ENCODE measurements around the gene IL16. TPM values are rescaled to one million over a fixed set of nuclear protein-coding genes. Genes with fewer than 3 reads are reported as not detected.
"Not testable (repeated sequence)": the region's sequence is repeated elsewhere in the genome, so short reads cannot be mapped to it uniquely, and the experiment has no call there.

IL16 gene
- total RNA-seq, 1 donor from 2014 or later, result not detected

GRCh38 chr15:81156324-81156723 lies 40.4 kb upstream of the IL16 start:
- Histone ChIP-seq H3K36me3 (ENCODE audit: control insufficient read depth, insufficient read depth, low read length) (no peaks in the 10 kb centered on the region), H3K27me3 (ENCODE audit: control insufficient read depth, insufficient read depth, low read length) (no peaks in the 10 kb centered on the region), H3K4me3 (ENCODE audit: low read depth, low read length) (no peak overlapping the region)
- DNase-seq (ENCODE audit: low read depth), result no peak
- no peak for TF ChIP-seq CTCF (IDR thresholded peaks at IDR 0.05; ENCODE audit: insufficient read depth, low read length, poor library complexity, severe bottlenecking)

GRCh38 chr15:81157195-81157938 lies 39.3 kb upstream of the IL16 start:
- Histone ChIP-seq H3K36me3 (ENCODE audit: control insufficient read depth, insufficient read depth, low read length) (no peaks in the 10 kb centered on the region), H3K27me3 (ENCODE audit: control insufficient read depth, insufficient read depth, low read length) (no peaks in the 10 kb centered on the region), H3K4me3 (ENCODE audit: low read depth, low read length) (no peak overlapping the region)
- no peak for TF ChIP-seq CTCF (IDR thresholded peaks at IDR 0.05; ENCODE audit: insufficient read depth, low read length, poor library complexity, severe bottlenecking)
- no peak for DNase-seq (ENCODE audit: low read depth)

- TF ChIP-seq CTCF (IDR thresholded peaks at IDR 0.05; ENCODE audit: insufficient read depth, low read length, poor library complexity, severe bottlenecking), result no peak
- H3K27me3 ChIP-seq (ENCODE audit: control insufficient read depth, insufficient read depth, low read length), result no peaks in the 10 kb centered on the region
- no peaks in the 10 kb centered on the region for H3K36me3 ChIP-seq (ENCODE audit: control insufficient read depth, insufficient read depth, low read length)
- DNase-seq (ENCODE audit: low read depth), result no peak
- H3K4me3 ChIP-seq (ENCODE audit: low read depth, low read length), result no peak overlapping the region
Observed at GRCh38 chr15:81157939-81158223, 38.8 kb upstream of the IL16 start.

GRCh38 chr15:81158561-81158960 lies 38.1 kb upstream of the IL16 start:
- DNase-seq (ENCODE audit: low read depth); H3K27me3 ChIP-seq (ENCODE audit: control insufficient read depth, insufficient read depth, low read length); H3K4me3 ChIP-seq (ENCODE audit: low read depth, low read length); H3K36me3 ChIP-seq (ENCODE audit: control insufficient read depth, insufficient read depth, low read length): not testable (repeated sequence)

GRCh38 chr15:81160312-81161159 lies 36.1 kb upstream of the IL16 start:
- H3K36me3 ChIP-seq (ENCODE audit: control insufficient read depth, insufficient read depth, low read length), result no peaks in the 10 kb centered on the region
- H3K27me3 ChIP-seq (ENCODE audit: control insufficient read depth, insufficient read depth, low read length), result no peaks in the 10 kb centered on the region
- DNase-seq (ENCODE audit: low read depth), result no peak
- H3K4me3 ChIP-seq (ENCODE audit: low read depth, low read length), result no peak overlapping the region
- TF ChIP-seq CTCF (IDR thresholded peaks at IDR 0.05; ENCODE audit: insufficient read depth, low read length, poor library complexity, severe bottlenecking), result no peak

GRCh38 chr15:81161160-81161673 lies 35.5 kb upstream of the IL16 start:
- Histone ChIP-seq H3K27me3 (ENCODE audit: control insufficient read depth, insufficient read depth, low read length) (no peaks in the 10 kb centered on the region), H3K36me3 (ENCODE audit: control insufficient read depth, insufficient read depth, low read length) (no peaks in the 10 kb centered on the region), H3K4me3 (ENCODE audit: low read depth, low read length) (no peak overlapping the region)
- TF ChIP-seq CTCF (IDR thresholded peaks at IDR 0.05; ENCODE audit: insufficient read depth, low read length, poor library complexity, severe bottlenecking), result no peak
- DNase-seq (ENCODE audit: low read depth), result no peak

Measured in kidney epithelial cell (primary cell).